Activated naive CD4-positive, alpha-beta T cell treated with anti-CD3 and anti-CD28 coated beads, Interleukin-2, amount 10 ng/mL, durations not matched to agents 7 days and 5 days (primary cell): Measurements from ENCODE around the gene SEMA5B.
A peak's percentile ranks its signal among the peaks of the same experiment; 100 is the strongest.

Source experiments
- CTCF ChIA-PET: fragments of 350-600 bp; sonication (Branson Sonifier 250); formaldehyde crosslinking; loops from one replicate; lab custom pipeline; 2021; ENCODE audit warnings: antibody characterized with exemption; lab: Charles Lee
- DNase-seq: peaks from one replicate; pipeline ENCODE4 v3.0.0-alpha.2; 2020
- H3K27ac Mint-ChIP-seq: one replicate; pipeline ENCODE4 v1.8.0; 2021; ENCODE audit warnings: mild to moderate bottlenecking, moderate library complexity, mixed read lengths
- H3K27me3 Mint-ChIP-seq: one replicate; pipeline ENCODE4 v1.8.0; 2021; ENCODE audit warnings: mild to moderate bottlenecking, mixed read lengths
- H3K36me3 Mint-ChIP-seq: one replicate; pipeline ENCODE4 v1.8.0; 2021; ENCODE audit warnings: mixed read lengths
- H3K4me1 Mint-ChIP-seq: one replicate; pipeline ENCODE4 v1.8.0; 2021; ENCODE audit warnings: mixed read lengths
- H3K4me3 Mint-ChIP-seq: one replicate; pipeline ENCODE4 v1.8.0; 2021; ENCODE audit warnings: mild to moderate bottlenecking, moderate library complexity, mixed read lengths
- H3K9me3 Mint-ChIP-seq: one replicate; pipeline ENCODE4 v1.8.0; 2021; ENCODE audit warnings: mixed read lengths

SEMA5B gene

GRCh38 chr3:122956693-122957455, 70.7 kb downstream of the SEMA5B start:
- no peaks in the 10 kb centered on the region for H3K9me3 Mint-ChIP-seq
- peaks cover 46% of the 10 kb centered on the region for H3K27me3 Mint-ChIP-seq
- no peak overlapping the region for H3K27ac Mint-ChIP-seq
- H3K4me1 Mint-ChIP-seq, result no peaks in the 10 kb centered on the region
- no peak for DNase-seq
- CTCF ChIA-PET, result interaction anchor here (1.5 kb wide), 1 partner anchor 15 kb away, joined by 7 read pairs; no protein-coding TSS in a partner anchor
- H3K4me3 Mint-ChIP-seq, result no peak overlapping the region
- H3K36me3 Mint-ChIP-seq, result no peaks in the 10 kb centered on the region

- no peaks in the 10 kb centered on the region for H3K9me3 Mint-ChIP-seq
- H3K27me3 Mint-ChIP-seq, result peaks cover 45% of the 10 kb centered on the region
- no peak overlapping the region for H3K27ac Mint-ChIP-seq
- no peak overlapping the region for H3K4me3 Mint-ChIP-seq
- no peaks in the 10 kb centered on the region for H3K36me3 Mint-ChIP-seq
- DNase-seq, result no peak
- no peaks in the 10 kb centered on the region for H3K4me1 Mint-ChIP-seq
- CTCF ChIA-PET, result interaction anchor here (1.5 kb wide), 1 partner anchor 14 kb away, joined by 7 read pairs; no protein-coding TSS in a partner anchor
Observed at GRCh38 chr3:122955916-122956692, 71.5 kb downstream of the SEMA5B start.

GRCh38 chr3:122952520-122952919, 75.0 kb downstream of the SEMA5B start:
- Mint-ChIP-seq H3K27ac (no peak overlapping the region), H3K4me3 (no peak overlapping the region), H3K36me3 (no peaks in the 10 kb centered on the region), H3K4me1 (no peaks in the 10 kb centered on the region), H3K27me3 (peaks cover 24% of the 10 kb centered on the region), H3K9me3 (no peaks in the 10 kb centered on the region)
- DNase-seq, result no peak
- CTCF ChIA-PET, result interaction anchor here (2.3 kb wide), 1 partner anchor 10 kb away, joined by 11 read pairs; no protein-coding TSS in a partner anchor

GRCh38 chr3:122948408-122948807, 79.2 kb downstream of the SEMA5B start:
- no peak for DNase-seq
- H3K27me3 Mint-ChIP-seq, result peaks cover 24% of the 10 kb centered on the region
- no peaks in the 10 kb centered on the region for H3K4me1 Mint-ChIP-seq
- no peak overlapping the region for H3K4me3 Mint-ChIP-seq
- no peak overlapping the region for H3K27ac Mint-ChIP-seq
- H3K36me3 Mint-ChIP-seq, result no peaks in the 10 kb centered on the region
- CTCF ChIA-PET, result interaction anchor here (0.8 to 1.6 kb wide), 4 partner anchors 72 to 83 kb away, joined by 3 read pairs; partner anchors contain the start of gene SEMA5B
- H3K9me3 Mint-ChIP-seq, result no peaks in the 10 kb centered on the region

- no peak overlapping the region for H3K4me3 Mint-ChIP-seq
- H3K27ac Mint-ChIP-seq, result no peak overlapping the region
- DNase-seq, result no peak
- H3K9me3 Mint-ChIP-seq, result no peaks in the 10 kb centered on the region
- no peaks in the 10 kb centered on the region for H3K36me3 Mint-ChIP-seq
- no peaks in the 10 kb centered on the region for H3K4me1 Mint-ChIP-seq
- peaks cover 31% of the 10 kb centered on the region for H3K27me3 Mint-ChIP-seq
- CTCF ChIA-PET, result interaction anchor here (1.3 to 6.2 kb wide), 3 partner anchors 77 to 82 kb away, joined by 3 to 51 read pairs (median 3); partner anchors contain the start of gene SEMA5B
Observed at GRCh38 chr3:122947738-122948137, 79.8 kb downstream of the SEMA5B start.

- H3K36me3 Mint-ChIP-seq, result no peaks in the 10 kb centered on the region
- H3K27me3 Mint-ChIP-seq, result peaks cover 35% of the 10 kb centered on the region
- no peaks in the 10 kb centered on the region for H3K9me3 Mint-ChIP-seq
- no peak overlapping the region for H3K4me3 Mint-ChIP-seq
- no peak overlapping the region for H3K27ac Mint-ChIP-seq
- CTCF ChIA-PET, result interaction anchor here (0.7 to 6.2 kb wide), 3 partner anchors 14 to 83 kb away, joined by 3 to 51 read pairs (median 3); partner anchors contain the start of gene SEMA5B
- H3K4me1 Mint-ChIP-seq, result no peaks in the 10 kb centered on the region
- DNase-seq, result no peak
Observed at GRCh38 chr3:122947196-122947595, 80.4 kb downstream of the SEMA5B start.

- H3K27me3 Mint-ChIP-seq, result peaks cover 30% of the 10 kb centered on the region
- H3K9me3 Mint-ChIP-seq, result no peaks in the 10 kb centered on the region
- H3K27ac Mint-ChIP-seq, result no peak overlapping the region
- no peak overlapping the region for H3K4me3 Mint-ChIP-seq
- peaks cover 2% of the 10 kb centered on the region for H3K4me1 Mint-ChIP-seq
- no peak for DNase-seq
- CTCF ChIA-PET, result interaction anchor here (6.2 kb wide), 1 partner anchor 84 kb away, joined by 51 read pairs; the partner anchor contains the start of gene SEMA5B
- H3K36me3 Mint-ChIP-seq, result no peaks in the 10 kb centered on the region
Observed at GRCh38 chr3:122946185-122946584, 81.4 kb downstream of the SEMA5B start.

- Mint-ChIP-seq H3K4me1 (peaks cover 6% of the 10 kb centered on the region), H3K4me3 (no peak overlapping the region), H3K27ac (no peak overlapping the region), H3K36me3 (no peaks in the 10 kb centered on the region), H3K27me3 (peaks cover 38% of the 10 kb centered on the region), H3K9me3 (no peaks in the 10 kb centered on the region)
- no peak for DNase-seq
- CTCF ChIA-PET, result interaction anchor here (6.2 kb wide), 1 partner anchor 85 kb away, joined by 51 read pairs; the partner anchor contains the start of gene SEMA5B
Observed at GRCh38 chr3:122945230-122945629, 82.3 kb downstream of the SEMA5B start.

GRCh38 chr3:122944671-122945161, 82.8 kb downstream of the SEMA5B start:
- Mint-ChIP-seq H3K9me3 (no peaks in the 10 kb centered on the region), H3K27me3 (peaks cover 44% of the 10 kb centered on the region), H3K4me1 (peaks cover 6% of the 10 kb centered on the region), H3K4me3 (no peak overlapping the region), H3K36me3 (no peaks in the 10 kb centered on the region), H3K27ac (no peak overlapping the region)
- CTCF ChIA-PET, result interaction anchor here (6.2 kb wide), 1 partner anchor 85 kb away, joined by 51 read pairs; the partner anchor contains the start of gene SEMA5B
- DNase-seq, result no peak

GRCh38 chr3:122943828-122944190, 83.8 kb downstream of the SEMA5B start:
- no peaks in the 10 kb centered on the region for H3K9me3 Mint-ChIP-seq
- CTCF ChIA-PET, result interaction anchor here (0.6 to 6.2 kb wide), 15 partner anchors 9 to 244 kb away, joined by 3 to 51 read pairs (median 4); partner anchors contain the start of gene SEMA5B
- H3K36me3 Mint-ChIP-seq, result no peaks in the 10 kb centered on the region
- peaks cover 52% of the 10 kb centered on the region for H3K27me3 Mint-ChIP-seq
- no peak overlapping the region for H3K4me3 Mint-ChIP-seq
- no peak overlapping the region for H3K27ac Mint-ChIP-seq
- peaks cover 6% of the 10 kb centered on the region for H3K4me1 Mint-ChIP-seq
- no peak for DNase-seq

- H3K4me3 Mint-ChIP-seq, result no peak overlapping the region
- peaks cover 52% of the 10 kb centered on the region for H3K27me3 Mint-ChIP-seq
- no peak overlapping the region for H3K27ac Mint-ChIP-seq
- CTCF ChIA-PET, result interaction anchor here (0.6 to 6.2 kb wide), 24 partner anchors 10 to 550 kb away, joined by 3 to 51 read pairs (median 4); partner anchors contain the start of gene SEMA5B
- DNase-seq, result peak; percentile 49
- H3K9me3 Mint-ChIP-seq, result no peaks in the 10 kb centered on the region
- H3K36me3 Mint-ChIP-seq, result no peaks in the 10 kb centered on the region
- peaks cover 6% of the 10 kb centered on the region for H3K4me1 Mint-ChIP-seq
Observed at GRCh38 chr3:122942937-122943827, 84.4 kb downstream of the SEMA5B start.

GRCh38 chr3:122942239-122942638, 85.3 kb downstream of the SEMA5B start:
- H3K4me1 Mint-ChIP-seq, result peaks cover 6% of the 10 kb centered on the region
- no peak overlapping the region for H3K27ac Mint-ChIP-seq
- CTCF ChIA-PET, result interaction anchor here (0.6 to 6.2 kb wide), 16 partner anchors 11 to 549 kb away, joined by 3 to 51 read pairs (median 4); partner anchors contain the start of gene SEMA5B

More at GRCh38 chr3:122942239-122942638, 85.3 kb downstream of the SEMA5B start:
- Mint-ChIP-seq H3K36me3 (no peaks in the 10 kb centered on the region), H3K9me3 (no peaks in the 10 kb centered on the region), H3K27me3 (peaks cover 59% of the 10 kb centered on the region), H3K4me3 (no peak overlapping the region)
- DNase-seq, result no peak
